ENCODE data around the gene OR13C4. TPM values are rescaled to one million over a fixed set of nuclear protein-coding genes. Genes with fewer than 3 reads are reported as not detected.

OR13C4 gene
- not detected in 2 replicates for total RNA-seq
- total RNA-seq (2013): 0.09 TPM
- polyA plus RNA-seq: not detected in 2 replicates
- polyA minus RNA-seq: not detected in 2 replicates

DNA sequence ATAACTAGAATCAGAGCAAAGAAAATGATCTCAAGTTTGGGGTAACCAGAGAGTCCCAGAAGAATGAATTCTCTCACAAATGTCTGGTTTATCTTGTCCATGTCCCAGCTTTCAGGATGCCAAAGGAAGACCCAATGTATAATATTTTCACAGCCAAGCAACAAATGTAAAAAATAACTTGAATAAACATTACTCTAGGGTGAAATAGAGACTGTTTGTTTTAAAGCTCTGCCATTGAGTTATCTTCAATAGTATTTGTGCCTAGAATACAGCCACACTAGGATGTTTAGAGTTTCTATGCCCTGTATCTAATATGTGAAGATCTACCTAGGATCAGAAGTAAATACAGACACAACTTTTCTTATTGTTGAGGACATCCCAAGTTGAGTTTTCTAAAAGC is at the start of gene OR13C4:
Gene OR13C4, minus strand, starts transcription at position 101 of the 400 bp plus-strand sequence. Its CDS starts 0 bp downstream, at position 101.
- Histone ChIP-seq H3K4me2 (replicated peaks; ENCODE audit: low read depth, low read length, poor library complexity, severe bottlenecking) (no peak within 1 kb of the TSS), H2AFZ (ENCODE audit: insufficient read depth, low read depth, low read length, poor library complexity, severe bottlenecking) (no peak within 1 kb of the TSS), H3K4me1 (ENCODE audit: control insufficient read depth in 2 of 2, insufficient read depth in 2 of 2, low read length in 2 of 2) (no peaks in the 10 kb centered on the region), H3K9me3 (ENCODE audit: control extremely low read depth in 1 of 3, control insufficient read depth in 2 of 3, insufficient read depth in 1 of 3, low read length in 2 of 3) (peaks cover 0 to 8% (median 0%) of the 10 kb centered on the region in 3 donors), H3K27me3 (replicated peaks in 1 of 4; ENCODE audit: control extremely low read depth in 1 of 4, control insufficient read depth in 3 of 4, insufficient read depth in 4 of 4, low read length in 3 of 4) (no peaks in the 10 kb centered on the region), H3K36me3 (replicated peaks in 1 of 2; ENCODE audit: control extremely low read depth in 1 of 2, control insufficient read depth in 1 of 2, extremely low read depth in 1 of 2, insufficient read depth in 2 of 2, low read length in 1 of 2) (no peaks in the 10 kb centered on the region), H3K27ac (ENCODE audit: low read length in 2 of 2) (no peak within 1 kb of the TSS), H3K4me3 (ENCODE audit: control extremely low read depth in 1 of 5, extremely low read depth in 1 of 5, insufficient read depth in 1 of 5, low read depth in 2 of 5, low read length in 4 of 5) (no peak within 1 kb of the TSS), H4K20me1 (ENCODE audit: control insufficient read depth, insufficient read depth, low read length, poor library complexity, severe bottlenecking) (no peaks in the 10 kb centered on the region), H3K79me2 (ENCODE audit: control insufficient read depth, insufficient read depth, low read length) (no peaks in the 10 kb centered on the region), H3K9ac (ENCODE audit: low read length) (no peak within 1 kb of the TSS)
- no peaks in the 10 kb centered on the region for H3K4me1 Mint-ChIP-seq
- no peak within 1 kb of the TSS for H3K27ac Mint-ChIP-seq
- no peak for TF ChIP-seq CTCF (IDR thresholded peaks at IDR 0.05)
- TF ChIP-seq EZH2 (IDR thresholded peaks at IDR 0.05; ENCODE audit: borderline replicate concordance, insufficient read depth, low read depth, low read length, poor library complexity, severe bottlenecking): no peak
- CTCF ChIA-PET: no interaction called here
- no peaks in the 10 kb centered on the region for H3K27me3 Mint-ChIP-seq
- DNase-seq: no peak
- POLR2A ChIA-PET: no interaction called here
- intact Hi-C loops (cut with micrococcal nuclease): no loop called here
- H3K4me3 Mint-ChIP-seq: no peak within 1 kb of the TSS
- no peak for ATAC-seq (ENCODE audit: low read depth)
- peaks cover 2% of the 10 kb centered on the region for H3K9me3 Mint-ChIP-seq (ENCODE audit: insufficient read depth)

- no peak overlapping the region for H3K27ac Mint-ChIP-seq
- H3K27me3 ChIP-seq (replicated peaks in 1 of 4; ENCODE audit: control extremely low read depth in 1 of 4, control insufficient read depth in 3 of 4, insufficient read depth in 4 of 4, low read length in 3 of 4): no peaks in the 10 kb centered on the region
- H3K4me1 Mint-ChIP-seq: no peaks in the 10 kb centered on the region
- POLR2A ChIA-PET: no interaction called here
- WGBS (ENCODE audit: insufficient coverage): no CpG with 5 or more reads among the region's 2 CpGs
- H2AFZ ChIP-seq (ENCODE audit: insufficient read depth, low read depth, low read length, poor library complexity, severe bottlenecking): no peak overlapping the region
- no peaks in the 10 kb centered on the region for H3K36me3 ChIP-seq (replicated peaks in 1 of 2; ENCODE audit: control extremely low read depth in 1 of 2, control insufficient read depth in 1 of 2, extremely low read depth in 1 of 2, insufficient read depth in 2 of 2, low read length in 1 of 2)
- DNase-seq: no peak
- H3K4me2 ChIP-seq (replicated peaks; ENCODE audit: low read depth, low read length, poor library complexity, severe bottlenecking): no peak overlapping the region
- CTCF ChIA-PET: no interaction called here
- ATAC-seq (ENCODE audit: low read depth): no peak
- H3K9ac ChIP-seq (ENCODE audit: low read length): no peak overlapping the region
- peaks cover 11% of the 10 kb centered on the region for H3K9me3 Mint-ChIP-seq (ENCODE audit: insufficient read depth)
- no peaks in the 10 kb centered on the region for H3K79me2 ChIP-seq (ENCODE audit: control insufficient read depth, insufficient read depth, low read length)
- no peak overlapping the region for H3K4me3 ChIP-seq (ENCODE audit: control extremely low read depth in 1 of 5, extremely low read depth in 1 of 5, insufficient read depth in 1 of 5, low read depth in 2 of 5, low read length in 4 of 5)
- TF ChIP-seq CTCF (IDR thresholded peaks at IDR 0.05): no peak
- no peak for TF ChIP-seq EZH2 (IDR thresholded peaks at IDR 0.05; ENCODE audit: borderline replicate concordance, insufficient read depth, low read depth, low read length, poor library complexity, severe bottlenecking)
- intact Hi-C loops (cut with micrococcal nuclease): no loop called here
- no peaks in the 10 kb centered on the region for H3K27me3 Mint-ChIP-seq
- no peak overlapping the region for H3K27ac ChIP-seq (ENCODE audit: low read length in 2 of 2)
- no peaks in the 10 kb centered on the region for H3K4me1 ChIP-seq (ENCODE audit: control insufficient read depth in 2 of 2, insufficient read depth in 2 of 2, low read length in 2 of 2)
- peaks cover 0 to 4% (median 0%) of the 10 kb centered on the region in 3 donors for H3K9me3 ChIP-seq (ENCODE audit: control extremely low read depth in 1 of 3, control insufficient read depth in 2 of 3, insufficient read depth in 1 of 3, low read length in 2 of 3)
- no peak overlapping the region for H3K4me3 Mint-ChIP-seq
- H4K20me1 ChIP-seq (ENCODE audit: control insufficient read depth, insufficient read depth, low read length, poor library complexity, severe bottlenecking): no peaks in the 10 kb centered on the region
Observed at GRCh38 chr9:104575456-104575855, 48.4 kb upstream of the OR13C4 start.

Data from B cell (primary cell).